Measurements from ENCODE around the gene SHFL.
A peak's percentile ranks its signal among the peaks of the same experiment; 100 is the strongest.

Gene SHFL

GRCh38 chr19:10088949-10089554 lies 2.9 kb downstream of the SHFL start:
- no peak for DNase-seq

GRCh38 chr19:10089801-10090375 lies 3.8 kb downstream of the SHFL start:
- DNase-seq: no peak

- DNase-seq: no peak
Observed at GRCh38 chr19:10091370-10091687, 5.2 kb downstream of the SHFL start.

- no peak for DNase-seq
Observed at GRCh38 chr19:10091895-10092641, 6.0 kb downstream of the SHFL start.

- DNase-seq: no peak
Observed at GRCh38 chr19:10092648-10093294, 6.7 kb downstream of the SHFL start.

- no peak for DNase-seq
Observed at GRCh38 chr19:10093295-10094186, 7.4 kb downstream of the SHFL start.

GRCh38 chr19:10095622-10095947 lies 9.5 kb downstream of the SHFL start:
- DNase-seq: no peak

- peak; percentile 88 for DNase-seq
Observed at GRCh38 chr19:10095948-10096614, 10.0 kb downstream of the SHFL start.

GRCh38 chr19:10096615-10096963 lies 10.5 kb downstream of the SHFL start:
- no peak for DNase-seq

- no peak for DNase-seq
Observed at GRCh38 chr19:10100163-10100785, 14.2 kb downstream of the SHFL start.

- DNase-seq: no peak
Observed at GRCh38 chr19:10102787-10103236, 16.7 kb downstream of the SHFL start.

GRCh38 chr19:10104130-10104513 lies 18.0 kb downstream of the SHFL start:
- no peak for DNase-seq

GRCh38 chr19:10104665-10105508 lies 18.8 kb downstream of the SHFL start:
- DNase-seq: no peak

- DNase-seq: no peak
Observed at GRCh38 chr19:10105509-10106099, 19.5 kb downstream of the SHFL start.

- peak; percentile 99 for DNase-seq
Observed at GRCh38 chr19:10106100-10106936, 20.2 kb downstream of the SHFL start, which contains the start of gene PPAN. PPAN (plus strand) TSS chr19:10106362; CDS start chr19:10106395, 33 bp downstream.

GRCh38 chr19:10107254-10107653 lies 21.1 kb downstream of the SHFL start:
- DNase-seq: no peak

- no peak for DNase-seq
Observed at GRCh38 chr19:10107817-10108367, 21.8 kb downstream of the SHFL start.

- no peak for DNase-seq
Observed at GRCh38 chr19:10109528-10109927, 23.4 kb downstream of the SHFL start.

Data from NCI-H1105 (cell line).